GM10266 (cell line): ENCODE data around the gene PRDM16.

Experiments
- DNase-seq: peaks from one replicate; pipeline ENCODE4 v3.0.0; 2012; ENCODE audit errors: extremely low spot score
- CTCF ChIP-seq: IDR thresholded peaks from 2 replicates; pipeline ENCODE4 v1.5.1; 2012; ENCODE audit warnings: mild to moderate bottlenecking, low read depth; ENCODE audit not compliant: control insufficient read depth, insufficient read depth; ENCODE audit errors: missing control alignments

The PRDM16 gene

GRCh38 chr1:3463408-3463863 is 394.4 kb downstream of the PRDM16 start:
- DNase-seq = no peak
- TF ChIP-seq CTCF = no peak

DNA sequence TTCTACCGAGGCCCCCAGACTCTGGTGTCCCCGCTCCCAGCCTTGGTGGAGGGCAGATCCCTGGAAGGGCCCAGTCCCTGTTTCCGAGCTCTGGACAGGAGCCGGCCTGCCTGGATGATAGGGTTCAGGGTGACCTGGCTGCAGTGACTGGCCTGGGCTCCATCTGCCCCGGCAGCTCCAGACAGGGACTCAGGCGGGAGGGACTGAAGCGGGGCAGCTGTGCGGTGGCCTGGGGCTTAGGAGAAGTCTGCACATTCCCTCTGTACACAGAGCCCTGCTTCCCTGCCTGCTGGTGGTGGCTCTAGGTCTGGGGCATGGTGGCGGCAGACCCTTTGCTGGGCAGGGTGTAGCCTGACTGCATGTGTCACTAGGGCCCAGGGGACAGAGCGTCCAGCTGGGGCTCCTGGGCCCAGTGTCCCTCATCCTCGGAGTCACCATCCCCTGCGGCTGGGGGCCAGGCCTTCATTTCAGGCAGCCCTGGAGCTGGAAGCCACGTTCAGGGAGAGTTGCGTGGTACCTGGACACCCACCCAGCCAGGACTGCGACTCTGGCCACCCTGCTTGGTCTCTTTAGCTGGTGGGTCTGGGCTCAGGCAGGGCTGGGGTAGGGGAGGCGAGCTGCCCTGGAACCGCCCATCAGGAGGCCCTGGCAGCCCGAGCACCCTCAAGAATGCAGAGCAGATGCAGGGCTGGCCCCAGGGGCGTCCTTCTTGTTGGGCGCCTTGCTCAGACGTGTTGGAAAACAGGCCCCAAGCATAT is 395.1 kb downstream of the PRDM16 start:
- TF ChIP-seq CTCF = no peak
- no peak for DNase-seq

- no peak for DNase-seq
- TF ChIP-seq CTCF = no peak
Measured at GRCh38 chr1:3464649-3465025, 395.6 kb downstream of the PRDM16 start.

- DNase-seq = no peak
- TF ChIP-seq CTCF = no peak
Measured at GRCh38 chr1:3465091-3465934, 396.3 kb downstream of the PRDM16 start.

DNA sequence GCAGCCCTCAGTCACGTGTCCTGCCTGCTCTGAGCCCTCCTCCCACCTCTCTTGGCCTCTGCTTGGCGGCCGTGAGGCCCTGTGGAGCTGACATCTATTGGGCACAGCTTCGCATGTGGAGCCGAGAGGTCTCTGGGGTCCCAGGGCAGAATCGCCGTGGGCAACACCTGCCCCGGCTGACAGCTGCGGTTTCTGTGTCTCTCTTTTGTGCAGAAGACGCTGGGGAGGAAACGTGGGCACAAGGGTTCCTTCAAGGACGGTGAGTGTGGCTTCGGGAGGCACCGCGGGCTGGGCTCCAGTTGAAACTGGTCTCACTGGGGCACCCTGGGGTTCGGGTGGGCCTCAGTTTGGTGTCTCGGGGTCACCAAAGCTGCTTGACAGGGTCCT is 396.9 kb downstream of the PRDM16 start:
- DNase-seq = no peak
- no peak for TF ChIP-seq CTCF

- DNase-seq = no peak
- no peak for TF ChIP-seq CTCF
Measured at GRCh38 chr1:3466366-3467075, 397.5 kb downstream of the PRDM16 start.
